ENCODE results near the gene SFN. TPM values are rescaled to one million over a fixed set of nuclear protein-coding genes. Genes with fewer than 3 reads are reported as not detected.

Gene SFN
- total RNA-seq, 3 donors from 2014 or later (not counting 1 experiment from before 2014, with no cell fraction given): 0.66 to 1.3 TPM; not detected in 1

- H3K4me3 ChIP-seq (ENCODE audit: low read length): no peak overlapping the region
- no peak for ATAC-seq
- no peak for TF ChIP-seq CTCF (IDR thresholded peaks at IDR 0.05)
These were observed 47.0 kb downstream of the SFN start for GRCh38 chr1:26909951-26910342.

GRCh38 chr1:26910343-26911160, 47.6 kb downstream of the SFN start:
- Histone ChIP-seq H3K9me3 (ENCODE audit: control insufficient read depth, insufficient read depth, low read length) (no peaks in the 10 kb centered on the region), H3K27ac (ENCODE audit: low read length) (no peak overlapping the region), H3K4me3 (ENCODE audit: low read length) (no peak overlapping the region), H3K4me1 (ENCODE audit: control insufficient read depth, insufficient read depth, low read length) (no peaks in the 10 kb centered on the region), H3K27me3 (ENCODE audit: control insufficient read depth, insufficient read depth, low read length) (no peaks in the 10 kb centered on the region), H3K36me3 (ENCODE audit: control insufficient read depth, insufficient read depth, low read length) (no peaks in the 10 kb centered on the region)
- no peak overlapping the region for H3K4me3 Mint-ChIP-seq
- TF ChIP-seq CTCF (IDR thresholded peaks at IDR 0.05): no peak
- intact Hi-C loops (cut with micrococcal nuclease): no loop called here
- DNase-seq (no peak), ATAC-seq (no peak)
- H3K4me1 Mint-ChIP-seq: no peaks in the 10 kb centered on the region
- no peak overlapping the region for H3K27ac Mint-ChIP-seq
- WGBS (ENCODE audit: insufficient coverage): 89% methylated on average over 4 of the region's 4 CpGs
- no peaks in the 10 kb centered on the region for H3K36me3 Mint-ChIP-seq
- H3K9me3 Mint-ChIP-seq: no peaks in the 10 kb centered on the region
- H3K27me3 Mint-ChIP-seq (ENCODE audit: low read depth in 2 of 2): peaks cover 0 to 4% of the 10 kb centered on the region in 2 donors

More at GRCh38 chr1:26909951-26910342, 47.0 kb downstream of the SFN start:
- Mint-ChIP-seq H3K4me1 (no peaks in the 10 kb centered on the region), H3K4me3 (no peak overlapping the region), H3K9me3 (no peaks in the 10 kb centered on the region), H3K27me3 (ENCODE audit: low read depth in 2 of 2) (peaks cover 0 to 4% of the 10 kb centered on the region in 2 donors), H3K27ac (no peak overlapping the region), H3K36me3 (no peaks in the 10 kb centered on the region)
- Histone ChIP-seq H3K36me3 (ENCODE audit: control insufficient read depth, insufficient read depth, low read length) (no peaks in the 10 kb centered on the region), H3K27me3 (ENCODE audit: control insufficient read depth, insufficient read depth, low read length) (no peaks in the 10 kb centered on the region), H3K4me1 (ENCODE audit: control insufficient read depth, insufficient read depth, low read length) (no peaks in the 10 kb centered on the region), H3K9me3 (ENCODE audit: control insufficient read depth, insufficient read depth, low read length) (no peaks in the 10 kb centered on the region), H3K27ac (ENCODE audit: low read length) (no peak overlapping the region)
- 92% methylated on average over 3 of the region's 3 CpGs for WGBS (ENCODE audit: insufficient coverage)
- intact Hi-C loops (cut with micrococcal nuclease): no loop called here
- DNase-seq: no peak

- Mint-ChIP-seq H3K4me1 (no peaks in the 10 kb centered on the region), H3K27ac (no peak overlapping the region), H3K4me3 (no peak overlapping the region), H3K27me3 (ENCODE audit: low read depth in 2 of 2) (peaks cover 0 to 4% of the 10 kb centered on the region in 2 donors), H3K9me3 (no peaks in the 10 kb centered on the region), H3K36me3 (no peaks in the 10 kb centered on the region)
- H3K9me3 ChIP-seq (ENCODE audit: control insufficient read depth, insufficient read depth, low read length): no peaks in the 10 kb centered on the region
- H3K27me3 ChIP-seq (ENCODE audit: control insufficient read depth, insufficient read depth, low read length): no peaks in the 10 kb centered on the region
- 85% methylated on average over 8 of the region's 8 CpGs for WGBS (ENCODE audit: insufficient coverage)
- ATAC-seq: no peak
- intact Hi-C loops (cut with micrococcal nuclease): no loop called here
- H3K4me1 ChIP-seq (ENCODE audit: control insufficient read depth, insufficient read depth, low read length): no peaks in the 10 kb centered on the region
- no peak for TF ChIP-seq CTCF (IDR thresholded peaks at IDR 0.05)
- H3K27ac ChIP-seq (ENCODE audit: low read length): no peak overlapping the region
- no peak for DNase-seq
- H3K4me3 ChIP-seq (ENCODE audit: low read length): no peak overlapping the region
- no peaks in the 10 kb centered on the region for H3K36me3 ChIP-seq (ENCODE audit: control insufficient read depth, insufficient read depth, low read length)
These were observed 48.6 kb downstream of the SFN start for GRCh38 chr1:26911399-26912146.
